Thyroid gland (tissue), 4 donors: ENCODE data around the gene PRKCD. TPM values are rescaled to one million over a fixed set of nuclear protein-coding genes. Genes with fewer than 3 reads are reported as not detected.

ENCODE experiments used
- DNase-seq, 2 donors: peaks; one replicate each; pipeline ENCODE4 v3.0.0-alpha.2; 2019
- H3K27ac ChIP-seq, 3 donors: fragments of 200-600 bp; sonication (generic); 1 replicate in 2 of 3; 2 replicates in 1 of 3; pipeline ENCODE4 v1.5.1; 2016 to 2019; ENCODE audit warnings: mild to moderate bottlenecking in 1 of 3, moderate library complexity in 1 of 3
- H3K27me3 ChIP-seq: fragments of 200-600 bp; sonication (generic); one replicate; pipeline ENCODE4 v1.5.1; 2019
- H3K36me3 ChIP-seq, 2 donors: fragments of 200-600 bp; sonication (generic); one replicate each; pipeline ENCODE4 v1.5.1; 2016 to 2019
- H3K4me1 ChIP-seq, 2 donors: fragments of 200-600 bp; sonication (generic); one replicate each; pipeline ENCODE4 v1.5.1; 2017 to 2019
- H3K4me3 ChIP-seq, 3 donors: fragments of 200-600 bp; sonication (generic); replicated peaks in 1 of 3; 1 replicate in 2 of 3; 2 replicates in 1 of 3; pipeline ENCODE4 v1.5.1; 2016; ENCODE audit warnings: mild to moderate bottlenecking in 1 of 3
- H3K9me3 ChIP-seq: fragments of 200-600 bp; sonication (generic); one replicate; pipeline ENCODE4 v1.5.1; 2017
- POLR2A ChIP-seq, 2 donors: fragments of 450-650 bp; IDR thresholded peaks; one replicate each; pipeline ENCODE4 v1.6.1; 2017; ENCODE audit warnings: antibody characterized with exemption in 2 of 2, mild to moderate bottlenecking in 2 of 2, moderate library complexity in 1 of 2
- WGBS, 2 donors: methylation state at CpG; one replicate each; pipeline ENCODE4 v1.1.5; 2017; 5-methylcytosine and 5-hydroxymethylcytosine counted together
- intact Hi-C: fragments of 100-400 bp; cut with DNase I; formaldehyde crosslinking; loops from one replicate; pipeline ENCODE4 v1.15.1; 2023
- total RNA-seq, 4 donors: library from RNA; depleted of rRNA; stranded (reverse); fragments of >200 nt; gene quantifications; one replicate each; pipeline ENCODE4 v1.2.3, GENCODE V29; 2016
- TF ChIP-seq, protein P1 (sequence below), 6 experiments: fragments of 200-600 bp in 3 of 6; fragments of 450-650 bp in 3 of 6; sonication (generic) in 3 of 6; IDR thresholded peaks; one replicate each; pipeline ENCODE4 v1.5.1; 2016 to 2019; ENCODE audit warnings: antibody characterized with exemption in 6 of 6, mild to moderate bottlenecking in 2 of 6, inconsistent platforms in 1 of 6, moderate library complexity in 1 of 6

Gene PRKCD
- 100 to 1,000 TPM in 1 of 4 donors, 10 to 100 TPM in 3; 32.0 to 154 (median 71.4) TPM for total RNA-seq

DNA sequence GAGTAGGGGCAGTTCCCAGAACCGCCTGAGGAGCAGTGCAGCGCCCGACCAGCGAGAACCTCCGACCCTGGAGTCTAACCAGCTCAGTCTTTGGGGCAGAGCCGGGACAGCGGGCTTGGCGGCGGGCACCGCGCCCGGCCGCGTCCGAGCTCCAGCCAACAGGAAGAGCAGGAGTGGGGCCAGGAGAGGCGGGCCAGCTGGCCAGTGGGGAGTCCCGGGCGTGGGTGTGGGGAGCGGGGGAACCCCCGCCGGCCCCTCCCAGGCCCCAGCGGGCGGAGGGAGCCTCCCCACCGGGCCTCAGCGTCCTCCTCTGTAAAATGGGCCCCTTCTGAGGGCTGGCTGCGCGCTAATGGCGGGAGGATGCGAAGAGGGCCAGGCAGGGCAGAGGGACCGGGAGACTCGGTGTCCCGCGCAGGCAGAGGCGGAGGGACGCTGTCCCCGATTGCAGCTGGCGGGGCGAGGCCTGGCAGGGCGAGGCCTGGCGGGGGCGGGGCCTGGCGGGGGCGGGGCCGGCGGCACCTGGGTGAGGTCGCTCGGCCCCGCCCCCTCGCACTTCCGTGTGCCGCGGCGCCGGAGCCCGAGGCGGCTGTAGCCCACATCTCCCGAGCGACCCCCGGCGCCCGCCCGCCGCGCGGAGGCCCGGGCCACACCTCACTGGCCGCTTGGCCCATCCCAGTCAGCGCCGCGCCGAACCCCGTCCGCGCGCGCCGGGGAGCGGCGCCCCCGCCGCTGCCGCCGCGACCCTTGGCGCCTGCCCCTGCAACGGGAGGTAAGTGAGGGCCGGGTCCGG lies at the start of gene PRKCD:
Gene PRKCD (plus strand): TSS at position 550 of the 790 bp plus-strand sequence. CDS start 17,214 bp downstream, outside the sequence.
- TF ChIP-seq, protein P1, sequence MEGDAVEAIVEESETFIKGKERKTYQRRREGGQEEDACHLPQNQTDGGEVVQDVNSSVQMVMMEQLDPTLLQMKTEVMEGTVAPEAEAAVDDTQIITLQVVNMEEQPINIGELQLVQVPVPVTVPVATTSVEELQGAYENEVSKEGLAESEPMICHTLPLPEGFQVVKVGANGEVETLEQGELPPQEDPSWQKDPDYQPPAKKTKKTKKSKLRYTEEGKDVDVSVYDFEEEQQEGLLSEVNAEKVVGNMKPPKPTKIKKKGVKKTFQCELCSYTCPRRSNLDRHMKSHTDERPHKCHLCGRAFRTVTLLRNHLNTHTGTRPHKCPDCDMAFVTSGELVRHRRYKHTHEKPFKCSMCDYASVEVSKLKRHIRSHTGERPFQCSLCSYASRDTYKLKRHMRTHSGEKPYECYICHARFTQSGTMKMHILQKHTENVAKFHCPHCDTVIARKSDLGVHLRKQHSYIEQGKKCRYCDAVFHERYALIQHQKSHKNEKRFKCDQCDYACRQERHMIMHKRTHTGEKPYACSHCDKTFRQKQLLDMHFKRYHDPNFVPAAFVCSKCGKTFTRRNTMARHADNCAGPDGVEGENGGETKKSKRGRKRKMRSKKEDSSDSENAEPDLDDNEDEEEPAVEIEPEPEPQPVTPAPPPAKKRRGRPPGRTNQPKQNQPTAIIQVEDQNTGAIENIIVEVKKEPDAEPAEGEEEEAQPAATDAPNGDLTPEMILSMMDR (IDR thresholded peaks at IDR 0.05) = peak; percentile 33 to 72 (median 60)
- TF ChIP-seq POLR2A (IDR thresholded peaks at IDR 0.05) = peak in 1 of 2 donors; percentile 82
- 0 to 1% methylated on average over 6 to 16 of the region's 88 CpGs for WGBS, 2 donors
- Histone ChIP-seq H3K4me3 (peak within 1 kb of the TSS; percentile 60 to 94 (median 87)), H3K36me3 (no peaks in the 10 kb centered on the region), H3K4me1 (peaks cover 39 to 68% of the 10 kb centered on the region in 2 donors), H3K27ac (peak within 1 kb of the TSS; percentile 66 to 90 (median 86)), H3K9me3 (no peaks in the 10 kb centered on the region), H3K27me3 (no peaks in the 10 kb centered on the region)
- peak; percentile 92 to 93 for DNase-seq
- intact Hi-C loops = no loop called here

DNA sequence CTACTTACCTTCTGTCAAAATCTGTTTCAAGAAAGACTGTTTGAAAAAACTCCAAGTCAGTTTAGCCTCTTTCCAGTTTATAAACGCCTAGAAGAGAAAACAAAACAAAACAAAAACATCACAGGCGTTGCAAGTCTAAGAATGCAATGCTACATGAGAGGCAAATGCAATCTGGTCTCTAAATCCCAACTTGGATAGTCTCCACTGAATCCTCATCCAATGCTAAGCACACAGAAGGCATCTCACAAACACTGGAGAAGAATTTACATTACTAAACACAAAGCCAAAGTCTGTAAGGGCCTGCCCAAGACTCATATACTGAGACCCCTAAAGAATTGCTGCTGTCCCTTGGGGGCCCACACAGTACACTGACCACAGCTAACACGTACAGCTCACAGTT lies 49.2 kb upstream of the PRKCD start:
- intact Hi-C loops = no loop called here
- H3K4me3 ChIP-seq = no peak overlapping the region
- no peaks in the 10 kb centered on the region for H3K9me3 ChIP-seq
- TF ChIP-seq, protein P1 (IDR thresholded peaks at IDR 0.05) = no peak
- no peak for TF ChIP-seq POLR2A (IDR thresholded peaks at IDR 0.05)
- H3K27ac ChIP-seq = no peak overlapping the region
- 79 to 88% methylated on average over 3 of the region's 3 CpGs for WGBS, 2 donors
- peaks cover 4 to 24% of the 10 kb centered on the region in 2 donors for H3K4me1 ChIP-seq
- H3K36me3 ChIP-seq = peaks cover 3 to 7% of the 10 kb centered on the region in 2 donors
- H3K27me3 ChIP-seq = no peaks in the 10 kb centered on the region
- no peak for DNase-seq

DNA sequence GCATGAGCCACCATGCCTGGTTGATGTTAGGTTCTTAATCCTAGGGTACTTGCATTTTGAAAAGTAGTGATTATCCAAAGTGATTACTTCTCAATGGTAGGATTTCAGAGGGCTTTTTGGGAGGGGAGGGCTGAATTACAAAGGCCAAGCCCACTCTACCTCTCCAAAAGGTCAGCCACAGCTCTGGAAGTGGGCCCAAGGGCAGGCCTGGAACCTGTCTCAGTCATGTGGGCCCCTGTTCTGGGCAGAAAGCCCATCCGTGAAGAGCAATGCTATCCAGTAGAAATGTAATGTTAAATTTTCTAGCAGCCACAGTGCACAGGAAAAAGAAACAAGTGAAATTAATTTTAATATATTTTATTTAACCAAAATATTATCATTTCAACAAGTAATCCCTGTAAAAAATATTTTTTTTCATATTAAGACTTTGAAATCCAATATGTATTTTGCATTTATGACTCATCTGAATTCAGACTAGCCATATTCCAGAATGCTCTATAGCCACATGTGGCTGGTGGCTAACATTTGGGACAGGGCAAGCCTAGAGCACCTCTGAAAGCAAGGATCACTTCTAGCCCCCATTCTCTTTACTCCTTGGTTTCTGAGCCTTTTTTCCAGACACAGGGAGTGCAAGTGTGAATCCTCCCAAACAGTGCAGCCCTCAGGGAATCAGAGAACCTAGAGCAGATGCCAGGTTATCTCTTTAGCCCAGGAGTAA lies 47.6 kb upstream of the PRKCD start:
- intact Hi-C loops = loop anchor here (2.0 kb wide), 1 partner anchor 85 kb away; no protein-coding TSS in a partner anchor
- 34 to 40% methylated on average over 1 of the region's 1 CpG for WGBS, 2 donors
- TF ChIP-seq, protein P1 (IDR thresholded peaks at IDR 0.05) = no peak
- no peak for TF ChIP-seq POLR2A (IDR thresholded peaks at IDR 0.05)
- peak overlapping the region; percentile 51 to 85 (median 59) for H3K27ac ChIP-seq
- peak; percentile 91 to 93 for DNase-seq
- peaks cover 4 to 24% of the 10 kb centered on the region in 2 donors for H3K4me1 ChIP-seq
- no peaks in the 10 kb centered on the region for H3K27me3 ChIP-seq
- H3K4me3 ChIP-seq = no peak overlapping the region
- no peaks in the 10 kb centered on the region for H3K9me3 ChIP-seq
- peaks cover 15 to 20% of the 10 kb centered on the region in 2 donors for H3K36me3 ChIP-seq

DNA sequence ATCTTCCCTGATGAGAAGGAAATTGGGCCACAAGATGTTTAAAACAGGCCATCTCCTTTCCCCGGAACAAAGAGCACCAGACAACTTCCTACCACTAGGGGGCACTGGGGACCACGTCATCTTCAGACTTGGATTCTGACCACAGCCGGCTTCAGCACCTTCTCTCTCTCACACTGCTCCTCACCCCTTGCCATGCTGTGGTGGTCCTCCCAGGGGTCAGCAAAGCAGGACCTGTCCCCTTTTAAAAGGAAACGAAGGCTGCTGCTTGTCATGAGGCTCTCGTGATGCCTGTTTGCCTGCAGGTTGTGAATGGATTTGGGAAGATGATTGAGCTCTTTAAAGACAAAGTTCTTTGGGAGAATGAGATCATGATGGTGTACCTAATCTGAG lies 47.0 kb upstream of the PRKCD start:
- peak; percentile 83 to 86 for DNase-seq
- Histone ChIP-seq H3K27me3 (no peaks in the 10 kb centered on the region), H3K9me3 (no peaks in the 10 kb centered on the region), H3K27ac (peak overlapping the region; percentile 51 to 85 (median 59)), H3K4me1 (peaks cover 4 to 24% of the 10 kb centered on the region in 2 donors), H3K4me3 (no peak overlapping the region), H3K36me3 (peaks cover 17 to 25% of the 10 kb centered on the region in 2 donors)
- TF ChIP-seq POLR2A (IDR thresholded peaks at IDR 0.05) = no peak
- TF ChIP-seq, protein P1 (IDR thresholded peaks at IDR 0.05) = peak; percentile 86 to 98 (median 92)
- 8 to 12% methylated on average over 5 of the region's 5 CpGs for WGBS, 2 donors
- intact Hi-C loops = loop anchor here (2.0 kb wide), 1 partner anchor 85 kb away; no protein-coding TSS in a partner anchor
